Chondrocyte (in vitro differentiated cells): ENCODE measurements around the gene F10. TPM values are rescaled to one million over a fixed set of nuclear protein-coding genes. Genes with fewer than 3 reads are reported as not detected.

Experiments
- DNase-seq: peaks from one replicate; pipeline ENCODE4 v3.0.0; 2021; ENCODE audit warnings: mixed read lengths, low spot score
- H3K27ac Mint-ChIP-seq: one replicate; pipeline ENCODE4 v1.8.0; 2021; ENCODE audit warnings: mild to moderate bottlenecking, moderate library complexity, mixed read lengths; ENCODE audit not compliant: unreplicated experiment
- H3K27me3 Mint-ChIP-seq: 2 replicates; pipeline ENCODE4 v1.8.0; 2021; ENCODE audit warnings: low read depth, mixed read lengths
- H3K36me3 Mint-ChIP-seq: 2 replicates; pipeline ENCODE4 v1.8.0; 2021; ENCODE audit warnings: low read depth, mixed read lengths
- H3K4me1 Mint-ChIP-seq: 2 replicates; pipeline ENCODE4 v1.8.0; 2021; ENCODE audit warnings: low read depth, mild to moderate bottlenecking, mixed read lengths
- H3K4me3 Mint-ChIP-seq: one replicate; pipeline ENCODE4 v1.8.0; 2021; ENCODE audit warnings: mild to moderate bottlenecking, moderate library complexity, mixed read lengths; ENCODE audit not compliant: unreplicated experiment
- H3K9me3 Mint-ChIP-seq: 2 replicates; pipeline ENCODE4 v1.8.0; 2021; ENCODE audit warnings: low read depth, mixed read lengths
- CTCF ChIP-seq: fragments of 200-600 bp; sonication (generic); IDR thresholded peaks from 2 replicates; pipeline ENCODE4 v1.5.0; 2021; ENCODE audit warnings: antibody characterized with exemption, mild to moderate bottlenecking, moderate library complexity
- total RNA-seq: library from RNA; stranded (reverse); gene quantifications from 3 replicates; pipeline ENCODE4 v1.2.1, GENCODE V29; 2021

The F10 gene
- total RNA-seq, 1 donor from 2014 or later: 1.9 TPM

- H3K9me3 Mint-ChIP-seq: no peaks in the 10 kb centered on the region
- peak; percentile 75 for DNase-seq
- H3K27ac Mint-ChIP-seq: no peak overlapping the region
- no peaks in the 10 kb centered on the region for H3K4me1 Mint-ChIP-seq
- no peak for TF ChIP-seq CTCF
- H3K4me3 Mint-ChIP-seq: no peak overlapping the region
- peaks cover 3% of the 10 kb centered on the region for H3K27me3 Mint-ChIP-seq
- H3K36me3 Mint-ChIP-seq: no peaks in the 10 kb centered on the region
Observed at GRCh38 chr13:113091211-113091771, 31.3 kb upstream of the F10 start.

- no peaks in the 10 kb centered on the region for H3K9me3 Mint-ChIP-seq
- H3K4me1 Mint-ChIP-seq: no peaks in the 10 kb centered on the region
- H3K27me3 Mint-ChIP-seq: peaks cover 3% of the 10 kb centered on the region
- H3K4me3 Mint-ChIP-seq: no peak overlapping the region
- TF ChIP-seq CTCF: no peak
- no peaks in the 10 kb centered on the region for H3K36me3 Mint-ChIP-seq
- no peak overlapping the region for H3K27ac Mint-ChIP-seq
- peak; percentile 80 for DNase-seq
Observed at GRCh38 chr13:113091891-113092775, 30.5 kb upstream of the F10 start.

- DNase-seq: peak; percentile 79
- Mint-ChIP-seq H3K4me3 (no peak overlapping the region), H3K9me3 (no peaks in the 10 kb centered on the region), H3K27me3 (peaks cover 3% of the 10 kb centered on the region), H3K36me3 (no peaks in the 10 kb centered on the region), H3K27ac (no peak overlapping the region), H3K4me1 (peaks cover 3% of the 10 kb centered on the region)
- TF ChIP-seq CTCF: no peak
Observed at GRCh38 chr13:113092776-113093579, 29.6 kb upstream of the F10 start.

- peak; percentile 74 for DNase-seq
- Mint-ChIP-seq H3K27ac (no peak overlapping the region), H3K27me3 (peaks cover 3% of the 10 kb centered on the region), H3K4me3 (no peak overlapping the region), H3K9me3 (no peaks in the 10 kb centered on the region), H3K36me3 (no peaks in the 10 kb centered on the region), H3K4me1 (peaks cover 11% of the 10 kb centered on the region)
- no peak for TF ChIP-seq CTCF
Observed at GRCh38 chr13:113093580-113094409, 28.8 kb upstream of the F10 start.
